Activated naive CD8-positive, alpha-beta T cell treated with anti-CD3 and anti-CD28 coated beads for 36 hours (primary cell): ENCODE results near the gene TMEM259. TPM values are rescaled to one million over a fixed set of nuclear protein-coding genes. Genes with fewer than 3 reads are reported as not detected.
"Not testable (repeated sequence)": the region's sequence is repeated elsewhere in the genome, so short reads cannot be mapped to it uniquely, and the experiment has no call there.

Experiments
- DNase-seq: peaks from one replicate; pipeline ENCODE4 v3.0.0; 2021
- H3K27ac Mint-ChIP-seq: one replicate; pipeline ENCODE4 v1.8.0; 2022; ENCODE audit warnings: mild to moderate bottlenecking, moderate library complexity, mixed read lengths
- H3K27me3 Mint-ChIP-seq: one replicate; pipeline ENCODE4 v1.8.0; 2022; ENCODE audit warnings: mild to moderate bottlenecking, mixed read lengths
- H3K36me3 Mint-ChIP-seq: one replicate; pipeline ENCODE4 v1.8.0; 2021; ENCODE audit warnings: mild to moderate bottlenecking, mixed read lengths
- H3K4me1 Mint-ChIP-seq: one replicate; pipeline ENCODE4 v1.8.0; 2021; ENCODE audit warnings: mixed read lengths
- H3K4me3 Mint-ChIP-seq: one replicate; pipeline ENCODE4 v1.8.0; 2022; ENCODE audit warnings: mild to moderate bottlenecking, moderate library complexity, mixed read lengths
- H3K9me3 Mint-ChIP-seq: one replicate; pipeline ENCODE4 v1.8.0; 2022; ENCODE audit warnings: mixed read lengths
- total RNA-seq, 2 experiments: library from RNA; stranded (reverse); gene quantifications; one replicate each; pipeline ENCODE4 v1.2.3, GENCODE V29; 2021

TMEM259 gene
- total RNA-seq, 2 experiments from 2014 or later, result 136 to 138 TPM

DNA sequence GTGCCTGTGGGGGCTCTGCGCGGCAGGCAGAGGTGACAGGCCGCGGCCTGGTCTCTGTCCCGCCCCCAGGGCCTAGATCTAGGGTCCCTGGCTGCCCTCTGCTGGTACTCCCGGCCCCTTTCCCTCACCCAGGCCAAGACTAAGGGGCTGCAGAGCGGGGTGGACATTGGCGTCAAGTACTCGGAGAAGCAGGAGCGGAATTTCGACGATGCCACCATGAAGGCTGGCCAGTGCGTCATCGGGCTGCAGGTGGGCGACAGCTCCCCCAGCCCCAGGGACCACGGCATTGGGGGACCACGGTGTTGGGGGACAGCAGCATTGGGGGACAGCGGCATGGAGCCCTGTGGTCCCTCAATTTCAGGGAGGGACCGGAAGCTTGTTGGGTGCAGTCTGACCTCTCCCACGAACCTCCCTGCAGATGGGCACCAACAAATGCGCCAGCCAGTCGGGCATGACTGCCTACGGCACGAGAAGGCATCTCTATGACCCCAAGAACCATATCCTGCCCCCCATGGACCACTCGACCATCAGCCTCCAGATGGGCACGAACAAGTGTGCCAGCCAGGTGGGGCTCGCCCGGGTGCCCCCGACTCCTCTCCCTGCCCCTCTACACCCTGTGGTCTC is 15.2 kb upstream of the TMEM259 start:
- Mint-ChIP-seq H3K27ac (no peak overlapping the region), H3K27me3 (no peaks in the 10 kb centered on the region), H3K9me3 (peaks cover 2% of the 10 kb centered on the region), H3K4me3 (no peak overlapping the region), H3K36me3 (peaks cover 38% of the 10 kb centered on the region), H3K4me1 (peaks cover 45% of the 10 kb centered on the region)
- DNase-seq, result peak; percentile 26

DNA sequence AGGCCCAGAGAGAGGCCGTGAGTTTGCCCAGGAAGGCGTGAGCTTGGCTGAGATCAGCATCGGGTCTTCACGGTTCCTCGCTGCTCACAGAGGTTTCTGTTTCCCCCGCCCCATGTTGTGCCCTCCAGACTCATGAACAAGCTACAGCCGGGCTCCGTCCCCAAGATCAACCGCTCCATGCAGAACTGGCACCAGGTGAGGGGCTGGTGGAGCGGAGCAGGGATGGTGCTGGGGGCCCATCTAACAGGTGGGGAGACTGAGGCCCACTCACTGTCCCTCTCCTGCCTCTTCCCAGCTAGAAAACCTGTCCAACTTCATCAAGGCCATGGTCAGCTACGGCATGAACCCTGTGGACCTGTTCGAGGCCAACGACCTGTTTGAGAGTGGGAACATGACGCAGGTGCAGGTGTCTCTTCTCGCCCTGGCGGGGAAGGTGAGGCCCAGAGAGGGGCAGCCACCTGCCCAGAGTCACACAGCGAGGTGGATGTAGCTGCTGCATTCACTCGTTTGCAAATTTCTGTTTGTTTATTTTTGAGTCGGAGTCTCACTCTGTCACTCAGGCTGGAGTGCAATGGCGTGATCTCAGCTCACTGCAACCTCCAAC is 11.4 kb upstream of the TMEM259 start:
- H3K9me3 Mint-ChIP-seq, result peaks cover 2% of the 10 kb centered on the region

DNA sequence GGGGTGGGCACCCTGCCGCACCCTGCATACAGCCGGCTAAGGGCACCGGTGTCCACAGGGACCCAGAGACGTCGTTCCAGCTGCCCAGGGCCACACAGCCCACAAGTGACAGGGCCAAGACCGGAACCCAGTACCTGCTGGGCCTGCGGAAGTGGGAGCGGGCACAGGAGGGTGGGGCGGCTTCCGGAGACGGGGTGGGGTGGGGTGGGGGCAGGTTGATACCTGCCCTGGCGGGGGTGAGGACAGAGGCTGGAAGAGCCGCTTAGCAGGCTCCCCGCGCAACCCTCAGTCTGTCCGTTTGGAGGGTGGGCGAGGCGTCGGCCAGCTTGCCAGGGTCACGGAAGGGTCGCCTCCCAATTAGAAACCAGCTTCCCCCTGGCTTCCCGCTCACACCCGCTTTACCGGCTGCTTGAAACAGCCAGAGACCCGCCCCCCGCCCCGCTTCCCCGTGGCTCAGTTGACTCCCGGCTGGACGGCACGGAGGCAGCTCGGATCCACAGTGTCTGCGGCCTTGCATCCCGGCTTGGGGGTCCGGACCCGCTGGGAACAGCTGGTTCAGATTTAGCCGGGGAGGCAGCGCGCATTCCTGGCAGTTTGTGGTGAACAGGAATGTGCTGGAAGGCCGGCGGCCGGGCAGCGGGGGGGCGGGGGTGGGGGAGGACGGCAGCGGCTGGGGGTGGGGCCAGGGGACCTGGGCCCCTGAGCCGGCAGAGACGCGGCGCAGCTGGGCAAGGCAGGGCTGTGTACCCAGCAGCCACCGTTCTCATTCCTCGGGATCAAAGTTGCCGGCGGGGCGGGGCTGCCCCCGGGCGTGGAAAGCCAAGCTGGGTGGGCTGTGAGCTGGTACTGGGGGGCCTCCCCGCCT is 7.4 kb upstream of the TMEM259 start:
- H3K27ac Mint-ChIP-seq, result peak overlapping the region; percentile 63
- peak; percentile 56 for DNase-seq
- peaks cover 23% of the 10 kb centered on the region for H3K4me1 Mint-ChIP-seq
- peak overlapping the region; percentile 80 for H3K4me3 Mint-ChIP-seq
- H3K36me3 Mint-ChIP-seq, result peaks cover 23% of the 10 kb centered on the region
- peaks cover under 1% of the 10 kb centered on the region for H3K9me3 Mint-ChIP-seq
- H3K27me3 Mint-ChIP-seq, result no peaks in the 10 kb centered on the region

More for the DNA sequence above, 11.4 kb upstream of the TMEM259 start:
- H3K27ac Mint-ChIP-seq, result no peak overlapping the region
- no peak for DNase-seq
- peaks cover 41% of the 10 kb centered on the region for H3K36me3 Mint-ChIP-seq
- no peak overlapping the region for H3K4me3 Mint-ChIP-seq
- H3K27me3 Mint-ChIP-seq, result no peaks in the 10 kb centered on the region
- H3K4me1 Mint-ChIP-seq, result peaks cover 22% of the 10 kb centered on the region

GRCh38 chr19:1027650-1028061 is 6.7 kb upstream of the TMEM259 start:
- Mint-ChIP-seq H3K27ac (peak overlapping the region; percentile 63), H3K27me3 (no peaks in the 10 kb centered on the region), H3K36me3 (peaks cover 17% of the 10 kb centered on the region), H3K4me1 (peaks cover 22% of the 10 kb centered on the region), H3K4me3 (peak overlapping the region; percentile 89), H3K9me3 (no peaks in the 10 kb centered on the region)
- DNase-seq, result no peak

DNA sequence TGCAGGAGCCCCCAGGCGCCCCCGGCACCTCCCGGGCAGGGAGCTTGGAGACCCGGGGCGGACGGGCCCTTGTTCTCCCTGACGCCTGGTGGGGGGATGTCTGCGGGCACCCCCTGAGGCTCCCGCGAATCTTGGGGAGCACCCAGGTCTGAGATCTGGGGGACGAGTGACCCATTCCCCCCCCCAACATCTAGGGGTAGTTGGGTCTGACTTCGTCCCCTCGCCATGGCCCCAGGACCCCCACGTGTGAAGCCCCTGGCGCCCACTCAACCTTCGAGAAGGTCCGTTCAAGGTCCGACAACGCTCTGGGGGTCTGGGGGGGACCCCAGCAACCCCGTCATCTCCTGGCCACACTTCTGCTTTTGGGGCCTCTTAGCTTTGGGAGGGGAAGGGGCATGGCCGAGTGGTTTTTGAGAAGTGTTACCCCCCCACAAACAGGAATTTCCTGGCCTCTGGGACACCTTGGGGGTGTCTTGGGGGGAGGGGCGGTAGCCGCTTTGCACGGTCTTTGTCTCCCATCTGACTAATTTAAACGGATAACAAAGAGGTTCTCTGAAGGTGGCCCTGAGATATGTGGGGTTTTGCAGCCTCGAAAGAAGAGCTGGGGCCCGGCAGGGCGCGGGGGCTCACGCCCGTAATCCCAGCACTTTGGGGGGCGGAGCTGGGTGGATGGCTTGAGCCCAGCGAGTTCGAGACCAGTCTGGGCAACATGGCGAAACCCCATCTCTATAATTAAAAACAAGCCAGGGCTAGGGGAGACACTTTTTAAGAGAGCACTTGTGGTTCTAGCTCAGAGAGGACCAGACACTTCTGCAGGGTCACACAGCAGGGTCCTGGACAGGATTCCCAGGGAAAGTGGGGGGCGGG is 6.1 kb upstream of the TMEM259 start:
- Mint-ChIP-seq H3K27me3 (no peaks in the 10 kb centered on the region), H3K27ac (peak overlapping the region; percentile 85), H3K4me3 (peak overlapping the region; percentile 89)

GRCh38 chr19:1025960-1026782 is 5.2 kb upstream of the TMEM259 start, which contains the start of gene CNN2:
TSS of gene CNN2 (plus strand) at chr19:1026608. CDS start at chr19:1026662, 54 bp downstream.
- Mint-ChIP-seq H3K9me3 (no peaks in the 10 kb centered on the region), H3K4me3 (peak within 1 kb of the TSS; percentile 89), H3K4me1 (peaks cover 28% of the 10 kb centered on the region), H3K27ac (peak within 1 kb of the TSS; percentile 85), H3K36me3 (peaks cover 12% of the 10 kb centered on the region), H3K27me3 (peaks cover 5% of the 10 kb centered on the region)
- peak; percentile 81 for DNase-seq

More for the DNA sequence above, 6.1 kb upstream of the TMEM259 start:
- peaks cover 22% of the 10 kb centered on the region for H3K4me1 Mint-ChIP-seq
- DNase-seq, result peak; percentile 51
- no peaks in the 10 kb centered on the region for H3K9me3 Mint-ChIP-seq
- H3K36me3 Mint-ChIP-seq, result peaks cover 11% of the 10 kb centered on the region

- H3K4me3 Mint-ChIP-seq, DNase-seq, H3K9me3 Mint-ChIP-seq, H3K27me3 Mint-ChIP-seq, H3K27ac Mint-ChIP-seq: not testable (repeated sequence)
- Mint-ChIP-seq H3K36me3 (peaks cover 13% of the 10 kb centered on the region), H3K4me1 (peaks cover 21% of the 10 kb centered on the region)
Observed at GRCh38 chr19:1025080-1025479, 4.2 kb upstream of the TMEM259 start.

DNA sequence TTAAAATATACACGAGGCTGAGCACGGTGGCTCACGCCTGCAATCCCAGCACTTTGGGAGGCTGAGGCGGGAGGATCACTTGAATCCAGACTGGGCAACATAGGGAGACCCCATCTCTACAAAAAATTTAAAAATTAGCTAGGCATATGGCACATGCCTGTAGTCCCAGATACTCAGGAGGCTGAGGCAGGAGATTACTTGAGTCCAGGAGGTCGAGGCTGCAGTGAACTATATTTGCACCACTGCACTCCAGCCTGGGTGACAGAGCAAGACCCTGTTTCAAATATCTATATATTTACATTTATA is 2.9 kb upstream of the TMEM259 start:
- H3K9me3 Mint-ChIP-seq, result not testable (repeated sequence)

DNA sequence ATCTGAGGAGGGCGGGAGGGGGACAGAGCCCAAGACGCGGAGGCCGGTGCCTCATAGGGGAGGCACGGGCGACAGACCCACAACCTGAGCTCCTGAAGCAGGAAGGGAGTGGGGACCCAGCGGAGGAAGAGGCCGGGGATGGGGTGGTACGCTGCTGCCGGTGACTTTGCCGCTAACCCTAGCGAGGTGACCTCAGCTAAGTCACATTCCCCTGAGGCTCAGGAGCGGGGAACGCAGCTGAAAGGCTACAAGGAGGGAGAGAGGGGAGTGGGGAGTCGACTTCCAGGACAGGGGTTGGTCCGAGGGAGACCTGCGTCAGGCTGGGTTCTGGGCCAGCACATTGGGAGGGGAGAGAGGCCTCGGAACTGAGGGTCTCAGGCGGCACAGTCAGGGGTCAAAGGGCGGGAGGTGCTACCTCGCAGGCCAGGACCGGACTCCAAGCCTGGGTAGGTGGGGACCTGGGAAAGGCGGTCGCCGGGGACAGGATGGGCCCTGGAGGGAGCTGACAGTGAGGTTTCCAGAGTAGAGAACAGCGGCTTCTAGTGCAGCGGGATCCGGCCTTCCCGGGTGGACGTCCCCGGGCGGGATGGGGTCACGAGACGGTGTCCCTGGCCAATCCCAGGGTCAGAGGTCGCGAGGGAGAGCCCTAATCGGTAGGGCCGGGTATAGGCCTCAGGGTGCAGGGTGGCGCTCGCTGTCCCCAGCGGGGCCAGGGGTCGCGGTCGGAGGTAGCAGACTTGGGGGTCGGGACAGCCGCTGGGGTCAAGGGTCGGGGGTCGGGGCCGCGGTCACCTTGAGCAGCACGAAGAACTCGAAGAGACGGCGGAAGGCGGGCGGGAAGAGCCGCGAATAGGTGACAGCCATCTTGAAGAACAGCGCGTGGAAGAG is 699 bp downstream of the TMEM259 start:
- Mint-ChIP-seq H3K36me3 (peaks cover 11% of the 10 kb centered on the region), H3K4me3 (peak overlapping the region; percentile 95), H3K27me3 (peaks cover 6% of the 10 kb centered on the region), H3K9me3 (no peaks in the 10 kb centered on the region), H3K27ac (peak overlapping the region; percentile 98), H3K4me1 (peaks cover 34% of the 10 kb centered on the region)
- DNase-seq, result no peak

More for the DNA sequence above, 2.9 kb upstream of the TMEM259 start:
- peaks cover 11% of the 10 kb centered on the region for H3K36me3 Mint-ChIP-seq
- H3K4me3 Mint-ChIP-seq, DNase-seq, H3K27ac Mint-ChIP-seq, H3K27me3 Mint-ChIP-seq: not testable (repeated sequence)
- peaks cover 22% of the 10 kb centered on the region for H3K4me1 Mint-ChIP-seq

GRCh38 chr19:1019616-1019961 is 1.3 kb downstream of the TMEM259 start:
- Mint-ChIP-seq H3K4me3 (peak overlapping the region; percentile 95), H3K27me3 (peaks cover 6% of the 10 kb centered on the region), H3K27ac (peak overlapping the region; percentile 98), H3K4me1 (peaks cover 32% of the 10 kb centered on the region), H3K36me3 (peaks cover 11% of the 10 kb centered on the region), H3K9me3 (no peaks in the 10 kb centered on the region)
- DNase-seq, result no peak

DNA sequence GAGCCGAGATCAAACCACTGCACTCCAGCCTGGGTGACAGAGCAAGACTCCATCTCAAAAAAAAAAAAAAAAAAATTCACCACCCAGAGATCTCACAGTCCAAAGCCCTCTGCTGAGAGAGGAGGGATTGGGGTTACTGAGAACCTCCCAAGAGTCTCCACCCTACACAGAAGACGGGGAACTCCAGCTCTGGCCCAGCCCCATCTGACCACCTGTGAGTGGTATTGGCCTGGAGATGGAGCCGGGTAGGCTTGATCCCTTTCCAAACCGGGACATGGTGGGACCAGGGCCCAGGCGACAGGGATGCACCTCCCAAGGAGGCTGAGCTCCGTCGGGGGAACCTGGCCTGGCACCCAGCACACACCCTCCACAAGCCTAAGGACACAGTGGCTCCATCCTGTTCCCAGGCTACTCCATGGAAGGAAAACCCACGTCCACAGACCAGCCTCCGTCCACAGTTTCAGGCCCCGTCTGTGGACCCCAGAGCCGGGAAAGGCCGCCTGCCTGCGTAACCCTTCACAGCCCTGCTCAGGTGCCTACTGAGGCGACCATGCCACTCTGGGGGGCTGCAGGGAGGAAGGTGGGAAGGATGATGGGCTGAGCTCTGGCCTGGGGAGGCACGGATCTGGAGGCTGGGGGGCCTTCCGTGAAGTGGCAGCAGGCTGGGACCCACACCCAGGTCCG is 1.8 kb downstream of the TMEM259 start:
- Mint-ChIP-seq H3K4me1 (peaks cover 32% of the 10 kb centered on the region), H3K9me3 (no peaks in the 10 kb centered on the region), H3K4me3 (peak overlapping the region; percentile 95), H3K27me3 (peaks cover 6% of the 10 kb centered on the region), H3K36me3 (peaks cover 11% of the 10 kb centered on the region), H3K27ac (peak overlapping the region; percentile 42)
- DNase-seq, result no peak

GRCh38 chr19:1018393-1018792 is 2.5 kb downstream of the TMEM259 start:
- Mint-ChIP-seq H3K9me3 (no peaks in the 10 kb centered on the region), H3K4me3 (peak overlapping the region; percentile 95), H3K4me1 (peaks cover 32% of the 10 kb centered on the region), H3K36me3 (peaks cover 11% of the 10 kb centered on the region), H3K27me3 (peaks cover 6% of the 10 kb centered on the region), H3K27ac (peak overlapping the region; percentile 42)
- no peak for DNase-seq

- DNase-seq, result no peak
- Mint-ChIP-seq H3K36me3 (peaks cover 11% of the 10 kb centered on the region), H3K27me3 (peaks cover 6% of the 10 kb centered on the region), H3K4me3 (peak overlapping the region; percentile 22), H3K27ac (peak overlapping the region; percentile 72), H3K4me1 (peaks cover 32% of the 10 kb centered on the region), H3K9me3 (no peaks in the 10 kb centered on the region)
Observed at GRCh38 chr19:1017906-1018305, 3.0 kb downstream of the TMEM259 start.
